HG03442 (cell line): ENCODE results near the gene COG5.
"Not testable (repeated sequence)": the region's sequence is repeated elsewhere in the genome, so short reads cannot be mapped to it uniquely, and the experiment has no call there.

Source experiments
- ATAC-seq: cut with Tn5 transposase; IDR thresholded peaks from one replicate; pipeline ENCODE4 v1.9.1; 2021; ENCODE audit warnings: mild to moderate bottlenecking, moderate library complexity; ENCODE audit not compliant: unreplicated experiment

The COG5 gene

GRCh38 chr7:107286751-107287621 lies 276.7 kb downstream of the COG5 start:
- ATAC-seq = no peak

GRCh38 chr7:107284911-107285479 lies 278.7 kb downstream of the COG5 start:
- ATAC-seq = no peak

- ATAC-seq = no peak
Measured at GRCh38 chr7:107277331-107277730, 286.4 kb downstream of the COG5 start.

- ATAC-seq = no peak
Measured at GRCh38 chr7:107276220-107276827, 287.4 kb downstream of the COG5 start.

GRCh38 chr7:107274506-107274905 lies 289.2 kb downstream of the COG5 start:
- ATAC-seq = no peak

- ATAC-seq = no peak
Measured at GRCh38 chr7:107269790-107270189, 293.9 kb downstream of the COG5 start.

- no peak for ATAC-seq
Measured at GRCh38 chr7:107268594-107268993, 295.1 kb downstream of the COG5 start.

- ATAC-seq = no peak
Measured at GRCh38 chr7:107267138-107267537, 296.6 kb downstream of the COG5 start.

- no peak for ATAC-seq
Measured at GRCh38 chr7:107264723-107265122, 299.0 kb downstream of the COG5 start.

GRCh38 chr7:107262857-107263256 lies 300.9 kb downstream of the COG5 start:
- no peak for ATAC-seq

- no peak for ATAC-seq
Measured at GRCh38 chr7:107258737-107259136, 305.0 kb downstream of the COG5 start.

GRCh38 chr7:107255602-107256001 lies 308.1 kb downstream of the COG5 start:
- ATAC-seq = no peak

- no peak for ATAC-seq
Measured at GRCh38 chr7:107254398-107254985, 309.2 kb downstream of the COG5 start.

GRCh38 chr7:107253599-107253998 lies 310.1 kb downstream of the COG5 start:
- ATAC-seq = no peak

- ATAC-seq = no peak
Measured at GRCh38 chr7:107251963-107252362, 311.8 kb downstream of the COG5 start.

GRCh38 chr7:107248551-107249316 lies 315.0 kb downstream of the COG5 start:
- no peak for ATAC-seq

GRCh38 chr7:107246836-107247235 lies 316.9 kb downstream of the COG5 start:
- ATAC-seq = not testable (repeated sequence)

GRCh38 chr7:107244613-107245012 lies 319.1 kb downstream of the COG5 start:
- ATAC-seq = no peak

- no peak for ATAC-seq
Measured at GRCh38 chr7:107242267-107242666, 321.5 kb downstream of the COG5 start.

GRCh38 chr7:107237451-107237850 lies 326.3 kb downstream of the COG5 start:
- ATAC-seq = no peak

GRCh38 chr7:107236862-107237261 lies 326.9 kb downstream of the COG5 start:
- ATAC-seq = no peak
